Uterus (tissue), 4 donors: ENCODE data around the gene IL3. TPM values are rescaled to one million over a fixed set of nuclear protein-coding genes. Genes with fewer than 3 reads are reported as not detected.

Experiments used
- DNase-seq, 2 donors: peaks; one replicate each; pipeline ENCODE4 v3.0.0-alpha.2; 2019 to 2020
- H3K27ac ChIP-seq, 2 donors: fragments of 200-600 bp; sonication (generic); 1 replicate in 1 of 2; 2 replicates in 1 of 2; pipeline ENCODE4 v1.5.1; 2016 to 2018
- H3K27me3 ChIP-seq, 2 donors: fragments of 200-600 bp; sonication (generic); one replicate each; pipeline ENCODE4 v1.5.1; 2018 to 2019; ENCODE audit warnings: control low read depth in 1 of 2
- H3K36me3 ChIP-seq, 2 donors: fragments of 200-600 bp; sonication (generic); one replicate each; pipeline ENCODE4 v1.5.1; 2019; ENCODE audit warnings: control low read depth in 1 of 2
- H3K4me1 ChIP-seq, 2 donors: fragments of 200-600 bp; sonication (generic); one replicate each; pipeline ENCODE4 v1.5.1; 2018 to 2019; ENCODE audit warnings: control low read depth in 1 of 2
- H3K4me3 ChIP-seq, 2 donors: fragments of 200-600 bp; sonication (generic); 1 replicate in 1 of 2; 2 replicates in 1 of 2; pipeline ENCODE4 v1.5.1; 2018 to 2019; ENCODE audit warnings: mild to moderate bottlenecking in 1 of 2
- H3K9me3 ChIP-seq, 2 donors: fragments of 200-600 bp; sonication (generic); one replicate each; pipeline ENCODE4 v1.5.1; 2019; ENCODE audit warnings: control low read depth in 1 of 2
- POLR2A ChIP-seq, 2 donors: fragments of 450-650 bp; IDR thresholded peaks; one replicate each; pipeline ENCODE4 v1.6.1; 2016; ENCODE audit warnings: antibody characterized with exemption in 2 of 2, mild to moderate bottlenecking in 1 of 2, moderate library complexity in 1 of 2
- intact Hi-C: fragments of 100-400 bp; cut with DNase I; formaldehyde crosslinking; loops from one replicate; pipeline ENCODE4 v1.15.1; 2023; ENCODE audit warnings: low total_unique reads
- total RNA-seq, 4 donors: library from RNA; depleted of rRNA in 3 of 4; stranded (reverse); fragments of >200 nt in 3 of 4; gene quantifications; one replicate each; pipeline versions ENCODE4 v1.1.0 to v1.2.4, GENCODE V29; 2014 to 2023
- TF ChIP-seq, protein P1 (sequence below), 4 experiments: fragments of 200-600 bp in 2 of 4; fragments of 450-650 bp in 2 of 4; sonication (generic) in 2 of 4; IDR thresholded peaks; one replicate each; pipeline ENCODE4 v1.5.1; 2016 to 2019; ENCODE audit warnings: antibody characterized with exemption in 4 of 4, mild to moderate bottlenecking in 2 of 4, moderate library complexity in 1 of 4
- donor health status: DM: yes; HTN: yes; CAD: no.

The IL3 gene
- total RNA-seq, 4 donors from 2014 or later = not detected

DNA sequence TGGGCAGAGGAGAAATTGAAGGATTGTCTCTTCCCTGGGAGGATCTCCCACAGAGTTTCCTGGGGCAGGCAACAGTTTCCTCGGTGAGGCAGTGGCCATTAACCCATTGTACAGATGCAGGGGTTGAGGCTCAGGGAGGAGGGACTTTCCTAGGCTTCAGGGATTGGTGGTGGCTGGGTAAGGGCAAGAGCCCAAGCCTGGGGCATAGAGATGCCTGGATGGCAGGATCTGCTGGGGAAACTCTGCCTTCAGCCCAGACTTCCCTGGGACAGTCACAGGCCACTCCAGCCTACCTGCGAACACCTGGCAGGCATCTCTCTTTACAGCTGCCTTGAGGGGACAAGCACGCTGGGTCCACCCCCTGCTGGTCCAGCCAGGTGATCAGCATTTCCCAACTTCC lies 9.5 kb downstream of the IL3 start:
- H3K4me1 ChIP-seq = no peaks in the 10 kb centered on the region
- H3K27ac ChIP-seq = no peak overlapping the region
- H3K27me3 ChIP-seq = no peaks in the 10 kb centered on the region
- no peaks in the 10 kb centered on the region for H3K9me3 ChIP-seq
- no peak overlapping the region for H3K4me3 ChIP-seq
- H3K36me3 ChIP-seq = no peaks in the 10 kb centered on the region
- DNase-seq = no peak
- intact Hi-C loops = no loop called here
- TF ChIP-seq POLR2A (IDR thresholded peaks at IDR 0.05) = no peak
- TF ChIP-seq, protein P1, sequence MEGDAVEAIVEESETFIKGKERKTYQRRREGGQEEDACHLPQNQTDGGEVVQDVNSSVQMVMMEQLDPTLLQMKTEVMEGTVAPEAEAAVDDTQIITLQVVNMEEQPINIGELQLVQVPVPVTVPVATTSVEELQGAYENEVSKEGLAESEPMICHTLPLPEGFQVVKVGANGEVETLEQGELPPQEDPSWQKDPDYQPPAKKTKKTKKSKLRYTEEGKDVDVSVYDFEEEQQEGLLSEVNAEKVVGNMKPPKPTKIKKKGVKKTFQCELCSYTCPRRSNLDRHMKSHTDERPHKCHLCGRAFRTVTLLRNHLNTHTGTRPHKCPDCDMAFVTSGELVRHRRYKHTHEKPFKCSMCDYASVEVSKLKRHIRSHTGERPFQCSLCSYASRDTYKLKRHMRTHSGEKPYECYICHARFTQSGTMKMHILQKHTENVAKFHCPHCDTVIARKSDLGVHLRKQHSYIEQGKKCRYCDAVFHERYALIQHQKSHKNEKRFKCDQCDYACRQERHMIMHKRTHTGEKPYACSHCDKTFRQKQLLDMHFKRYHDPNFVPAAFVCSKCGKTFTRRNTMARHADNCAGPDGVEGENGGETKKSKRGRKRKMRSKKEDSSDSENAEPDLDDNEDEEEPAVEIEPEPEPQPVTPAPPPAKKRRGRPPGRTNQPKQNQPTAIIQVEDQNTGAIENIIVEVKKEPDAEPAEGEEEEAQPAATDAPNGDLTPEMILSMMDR (IDR thresholded peaks at IDR 0.05) = no peak

- intact Hi-C loops = no loop called here
- H3K4me1 ChIP-seq = no peaks in the 10 kb centered on the region
- TF ChIP-seq, protein P1 (IDR thresholded peaks at IDR 0.05) = no peak
- no peak for TF ChIP-seq POLR2A (IDR thresholded peaks at IDR 0.05)
- H3K27ac ChIP-seq = no peak overlapping the region
- H3K27me3 ChIP-seq = no peaks in the 10 kb centered on the region
- H3K9me3 ChIP-seq = no peaks in the 10 kb centered on the region
- no peak for DNase-seq
- H3K36me3 ChIP-seq = no peaks in the 10 kb centered on the region
- no peak overlapping the region for H3K4me3 ChIP-seq
Observed at GRCh38 chr5:132070460-132071337, 10.2 kb downstream of the IL3 start.

DNA sequence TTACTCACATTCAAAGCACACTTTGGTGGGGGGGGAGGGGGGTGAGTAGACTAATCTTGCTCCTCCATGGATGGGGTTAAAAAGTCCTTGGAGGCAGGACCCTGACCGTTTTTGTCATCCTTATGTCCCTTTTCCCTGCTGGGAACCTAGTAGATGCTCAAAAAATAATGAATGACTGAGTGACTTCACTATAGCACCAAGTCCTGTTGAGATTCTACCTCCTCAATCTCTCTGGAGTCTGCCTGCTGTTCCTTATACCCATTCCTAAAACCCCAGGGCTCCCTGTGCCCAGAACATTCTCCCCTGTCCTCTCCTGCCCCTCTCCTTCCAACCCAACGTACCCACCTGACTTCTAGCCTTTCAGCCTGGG lies 10.9 kb downstream of the IL3 start:
- no peaks in the 10 kb centered on the region for H3K27me3 ChIP-seq
- intact Hi-C loops = no loop called here
- TF ChIP-seq, protein P1 (IDR thresholded peaks at IDR 0.05) = no peak

GRCh38 chr5:132072070-132072469 lies 11.6 kb downstream of the IL3 start:
- TF ChIP-seq POLR2A (IDR thresholded peaks at IDR 0.05) = no peak
- TF ChIP-seq, protein P1 (IDR thresholded peaks at IDR 0.05) = no peak
- Histone ChIP-seq H3K36me3 (no peaks in the 10 kb centered on the region), H3K4me1 (no peaks in the 10 kb centered on the region), H3K27me3 (no peaks in the 10 kb centered on the region), H3K27ac (no peak overlapping the region), H3K9me3 (no peaks in the 10 kb centered on the region), H3K4me3 (no peak overlapping the region)
- intact Hi-C loops = no loop called here
- DNase-seq = no peak

More for the DNA sequence above, 10.9 kb downstream of the IL3 start:
- no peak for DNase-seq
- Histone ChIP-seq H3K9me3 (no peaks in the 10 kb centered on the region), H3K4me1 (no peaks in the 10 kb centered on the region), H3K27ac (no peak overlapping the region), H3K36me3 (no peaks in the 10 kb centered on the region), H3K4me3 (no peak overlapping the region)

- intact Hi-C loops = no loop called here
- Histone ChIP-seq H3K36me3 (no peaks in the 10 kb centered on the region), H3K27ac (no peak overlapping the region), H3K4me3 (no peak overlapping the region), H3K9me3 (no peaks in the 10 kb centered on the region), H3K27me3 (no peaks in the 10 kb centered on the region), H3K4me1 (no peaks in the 10 kb centered on the region)
- DNase-seq = no peak
- TF ChIP-seq, protein P1 (IDR thresholded peaks at IDR 0.05) = no peak
- TF ChIP-seq POLR2A (IDR thresholded peaks at IDR 0.05) = no peak
Observed at GRCh38 chr5:132072528-132072927, 12.1 kb downstream of the IL3 start.
